HepG2 (cell line): ENCODE results near the gene PSMD3. TPM values are rescaled to one million over a fixed set of nuclear protein-coding genes. Genes with fewer than 3 reads are reported as not detected.

Source experiments
- ATF5 ChIP-seq: sonication (generic); formaldehyde crosslinking; IDR thresholded peaks from 2 replicates; pipeline ENCODE4 v1.4.0; 2020; ENCODE audit warnings: mild to moderate bottlenecking, low read depth, missing genetic modification reagents
- DRAP1 ChIP-seq: IDR thresholded peaks from 2 replicates; pipeline ENCODE4 v1.6.1; 2016; ENCODE audit warnings: missing genetic modification reagents, missing compliant biosample characterization
- FOXO4 ChIP-seq: sonication (generic); formaldehyde crosslinking; conservative IDR thresholded peaks from 2 replicates; pipeline ENCODE4 v1.8.1; 2023; ENCODE audit warnings: missing genetic modification reagents
- GABPA ChIP-seq, 2 experiments: IDR thresholded peaks; 2 replicates each; pipeline ENCODE4 v1.6.1; 2011 to 2016; ENCODE audit warnings: low read depth in 2 of 2, low read length in 1 of 2, missing biosample characterization in 1 of 2, missing genetic modification characterization in 1 of 2
- GTF2F1 ChIP-seq: fragments of 150-350 bp; IDR thresholded peaks from 2 replicates; pipeline ENCODE4 v1.6.1; 2014; ENCODE audit warnings: low read length
- HMGXB4 ChIP-seq, 2 experiments: sonication (generic) in 1 of 2; formaldehyde crosslinking in 1 of 2; IDR thresholded peaks; 2 replicates each; pipeline versions ENCODE4 v1.4.0 to v1.6.1; 2018 to 2020; ENCODE audit warnings: missing genetic modification reagents in 2 of 2, borderline replicate concordance in 1 of 2, low read depth in 1 of 2, mild to moderate bottlenecking in 1 of 2, missing biosample characterization in 1 of 2
- KLF6 ChIP-seq: IDR thresholded peaks from 2 replicates; pipeline ENCODE4 v1.8.0; 2016; ENCODE audit warnings: missing biosample characterization, missing genetic modification reagents
- PAWR ChIP-seq: sonication (generic); formaldehyde crosslinking; IDR thresholded peaks from 2 replicates; pipeline ENCODE4 v1.4.0; 2020; ENCODE audit warnings: missing genetic modification reagents, mild to moderate bottlenecking, borderline replicate concordance
- RORA ChIP-seq: sonication (generic); formaldehyde crosslinking; IDR thresholded peaks from 2 replicates; pipeline ENCODE4 v1.5.0; 2020; ENCODE audit warnings: mild to moderate bottlenecking, missing genetic modification reagents, moderate library complexity
- SOX13 ChIP-seq, 3 experiments: fragments of 450-650 bp in 1 of 3; sonication (generic) in 1 of 3; formaldehyde crosslinking in 1 of 3; IDR thresholded peaks in 2 of 3; conservative IDR thresholded peaks in 1 of 3; 2 replicates each; pipeline versions ENCODE4 v1.5.0 to v1.6.1; 2016 to 2020; ENCODE audit warnings: antibody characterized with exemption in 1 of 3, mild to moderate bottlenecking in 1 of 3, missing compliant biosample characterization in 1 of 3, missing genetic modification reagents in 1 of 3, moderate library complexity in 1 of 3
- SSRP1 ChIP-seq: IDR thresholded peaks from 2 replicates; pipeline ENCODE4 v1.6.1; 2016; ENCODE audit warnings: control low read depth
- TBL1XR1 ChIP-seq: fragments of 150-350 bp; IDR thresholded peaks from 2 replicates; pipeline ENCODE4 v1.6.1; 2014; ENCODE audit warnings: borderline replicate concordance, low read length; ENCODE audit not compliant: partially characterized antibody
- ZKSCAN5 ChIP-seq: sonication (generic); formaldehyde crosslinking; IDR thresholded peaks from 2 replicates; pipeline ENCODE4 v1.5.1; 2020; ENCODE audit warnings: mild to moderate bottlenecking, missing genetic modification reagents
- ZNF20 ChIP-seq: sonication (generic); formaldehyde crosslinking; IDR thresholded peaks from 2 replicates; pipeline ENCODE4 v1.4.0; 2020; ENCODE audit warnings: mild to moderate bottlenecking, moderate library complexity, missing genetic modification reagents
- ZNF746 ChIP-seq: sonication (generic); formaldehyde crosslinking; IDR thresholded peaks from 2 replicates; pipeline ENCODE4 v1.8.0; 2022; ENCODE audit warnings: mild to moderate bottlenecking, missing genetic modification reagents
- ZNF761 ChIP-seq: sonication (generic); formaldehyde crosslinking; conservative IDR thresholded peaks from 2 replicates; pipeline ENCODE4 v1.4.0; 2020; ENCODE audit warnings: mild to moderate bottlenecking, missing genetic modification reagents
- ZSCAN22 ChIP-seq: sonication (generic); formaldehyde crosslinking; IDR thresholded peaks from 2 replicates; pipeline ENCODE4 v1.4.0; 2020; ENCODE audit warnings: mild to moderate bottlenecking, missing genetic modification reagents
- polyA plus RNA-seq, 8 experiments: library from polyadenylated mRNA; depleted of rRNA in 3 of 8; stranded (reverse) in 7 of 8; unstranded in 1 of 8; fragments of >200 nt; fragmentation: Illumina TruSeq in 4 of 8; extraction: Trizol in 4 of 8; gene quantifications; 2 replicates each; pipeline versions ENCODE4 v1.2.1 to v1.2.3, GENCODE V29; 2011 to 2016; ENCODE audit warnings: low read depth in 4 of 8, missing spikeins in 1 of 8, mixed read lengths in 1 of 8; ENCODE audit not compliant: insufficient read depth in 1 of 8
- total RNA-seq, 5 experiments: library from RNA; depleted of rRNA; stranded (reverse); fragments of >200 nt; fragmentation: Illumina TruSeq; extraction: Trizol; gene quantifications; 2 replicates each; pipeline ENCODE4 v1.2.3, GENCODE V29; 2016; ENCODE audit warnings: low read depth in 1 of 5

The PSMD3 gene
- total and polyA plus RNA-seq, 2 of the 13 experiments (the other 11 are each of a cell fraction or from before 2014, with no cell fraction given) = 97.4 to 146 TPM

- TF ChIP-seq RORA (CRISPR knock-in tag) = no peak
- TF ChIP-seq PAWR (CRISPR knock-in tag) = no peak
- TF ChIP-seq GABPA (IDR thresholded peaks at IDR 0.05; ENCODE audit: low read depth, low read length) = no peak
- peak; percentile 82 for TF ChIP-seq GABPA (CRISPR knock-in tag; IDR thresholded peaks at IDR 0.05; ENCODE audit: low read depth)
- no peak; the same call in 1 of the 2 replicates for TF ChIP-seq SSRP1 (CRISPR knock-in tag)
- TF ChIP-seq SOX13 (IDR thresholded peaks at IDR 0.05) = 0 out of 2 replicates have a peak, but pooled peaks have one; percentile 53
- peak in 1 of 2 experiments; percentile 64; a peak in 2 of 4 replicates for TF ChIP-seq SOX13 (CRISPR knock-in tag; conservative IDR thresholded peaks at IDR 0.05 in 1 of 2, IDR thresholded peaks at IDR 0.05 in 1 of 2)
- TF ChIP-seq ZKSCAN5 (CRISPR knock-in tag) = peak; percentile 42; the same call in 1 of the 2 replicates
- TF ChIP-seq ZSCAN22 (CRISPR knock-in tag) = peak; percentile 86
- TF ChIP-seq ATF5 = peak; percentile 54; the same call in 1 of the 2 replicates
- TF ChIP-seq FOXO4 = peak; percentile 96; the same call in 1 of the 2 replicates
- peak; percentile 82 for TF ChIP-seq DRAP1
- peak; percentile 70; the same call in 1 of the 2 replicates for TF ChIP-seq ZNF761 (CRISPR knock-in tag)
- TF ChIP-seq TBL1XR1 = peak; percentile 68
- TF ChIP-seq ZNF746 (CRISPR knock-in tag) = 0 out of 2 replicates have a peak, but pooled peaks have one; percentile 40
- peak; percentile 99 for TF ChIP-seq KLF6
- TF ChIP-seq GTF2F1 = peak; percentile 76; the same call in 1 of the 2 replicates
- peak; percentile 94; the same call in 1 of the 2 replicates for TF ChIP-seq ZNF20 (CRISPR knock-in tag)
- peak; percentile 100 for TF ChIP-seq HMGXB4 (CRISPR knock-in tag; IDR thresholded peaks at IDR 0.05; ENCODE audit: borderline replicate concordance in 1 of 2, low read depth in 1 of 2)
Observed at GRCh38 chr17:39980351-39981206, at the start of gene PSMD3 (continued).
